H7 (cell line): ENCODE results near the gene CHRFAM7A. TPM values are rescaled to one million over a fixed set of nuclear protein-coding genes. Genes with fewer than 3 reads are reported as not detected.
"Not testable (repeated sequence)": the region's sequence is repeated elsewhere in the genome, so short reads cannot be mapped to it uniquely, and the experiment has no call there.

Experiments used
- DNase-seq: peaks from one replicate; pipeline ENCODE4 v3.0.0; 2012
- H3K27me3 ChIP-seq: 2 replicates; pipeline ENCODE4 v1.6.0; 2011; ENCODE audit warnings: mild to moderate bottlenecking, low read length; ENCODE audit not compliant: control insufficient read depth, insufficient read depth
- H3K36me3 ChIP-seq: replicated peaks from 2 replicates; pipeline ENCODE4 v1.5.1; 2011; ENCODE audit warnings: low read length; ENCODE audit not compliant: control insufficient read depth, insufficient read depth
- H3K4me3 ChIP-seq: 2 replicates; pipeline ENCODE4 v1.5.1; 2011; ENCODE audit warnings: low read depth, mild to moderate bottlenecking, control low read depth, low read length, moderate library complexity; ENCODE audit not compliant: insufficient read depth
- total RNA-seq: library from RNA; depleted of rRNA; stranded (reverse); fragments of >200 nt; shearing (Covaris generic); gene quantifications from 2 replicates; pipeline ENCODE4 v1.2.3, GENCODE V29; 2014; rRNA removed

The CHRFAM7A gene
- total RNA-seq, 1 experiment from 2014 or later, result 2.2 TPM

GRCh38 chr15:30361404-30361803, 31.9 kb downstream of the CHRFAM7A start:
- not testable (repeated sequence) for H3K36me3 ChIP-seq, H3K4me3 ChIP-seq, DNase-seq, H3K27me3 ChIP-seq

- H3K4me3 ChIP-seq, H3K27me3 ChIP-seq, H3K36me3 ChIP-seq, DNase-seq: not testable (repeated sequence)
Measured at GRCh38 chr15:30360990-30361389, 32.4 kb downstream of the CHRFAM7A start.

- H3K36me3 ChIP-seq, H3K27me3 ChIP-seq, DNase-seq, H3K4me3 ChIP-seq: not testable (repeated sequence)
Measured at GRCh38 chr15:30355043-30355442, 38.3 kb downstream of the CHRFAM7A start.

- H3K27me3 ChIP-seq, H3K36me3 ChIP-seq, DNase-seq, H3K4me3 ChIP-seq: not testable (repeated sequence)
Measured at GRCh38 chr15:30349803-30350202, 43.5 kb downstream of the CHRFAM7A start.

- H3K27me3 ChIP-seq, DNase-seq: not testable (repeated sequence)
Measured at GRCh38 chr15:30336584-30336983, 56.8 kb downstream of the CHRFAM7A start.

GRCh38 chr15:30334152-30334551, 59.2 kb downstream of the CHRFAM7A start:
- H3K36me3 ChIP-seq, H3K27me3 ChIP-seq, DNase-seq, H3K4me3 ChIP-seq: not testable (repeated sequence)

More at GRCh38 chr15:30336584-30336983, 56.8 kb downstream of the CHRFAM7A start:
- not testable (repeated sequence) for H3K4me3 ChIP-seq, H3K36me3 ChIP-seq

GRCh38 chr15:30326145-30326544, 67.2 kb downstream of the CHRFAM7A start:
- H3K27me3 ChIP-seq, DNase-seq, H3K36me3 ChIP-seq: not testable (repeated sequence)
- H3K4me3 ChIP-seq, result peak overlapping the region; percentile 31; the same call in 1 of the 2 replicates

- not testable (repeated sequence) for H3K4me3 ChIP-seq
Measured at GRCh38 chr15:30321063-30321462, 72.3 kb downstream of the CHRFAM7A start.

GRCh38 chr15:30315704-30316103, 77.6 kb downstream of the CHRFAM7A start:
- DNase-seq, H3K4me3 ChIP-seq, H3K27me3 ChIP-seq, H3K36me3 ChIP-seq: not testable (repeated sequence)

More at GRCh38 chr15:30321063-30321462, 72.3 kb downstream of the CHRFAM7A start:
- H3K27me3 ChIP-seq, H3K36me3 ChIP-seq, DNase-seq: not testable (repeated sequence)

GRCh38 chr15:30310575-30310974, 82.8 kb downstream of the CHRFAM7A start:
- not testable (repeated sequence) for H3K36me3 ChIP-seq, H3K4me3 ChIP-seq, H3K27me3 ChIP-seq, DNase-seq

Other genes with a start within 250 kb of the CHRFAM7A start
- 0.15 TPM in 1 of 2 replicates, not detected in the other for gene GOLGA8R, start 20.7 kb upstream of the CHRFAM7A start, total RNA-seq
- gene GOLGA8Q, start 158.5 kb upstream of the CHRFAM7A start, total RNA-seq, result 0.81 TPM in 1 of 2 replicates, not detected in the other
- gene GOLGA8H, start 210.5 kb upstream of the CHRFAM7A start, total RNA-seq, result 0.44 and 0.45 TPM in 2 replicates